Kidney (tissue), 14 donors: ENCODE measurements around the gene CORO1C. TPM values are rescaled to one million over a fixed set of nuclear protein-coding genes. Genes with fewer than 3 reads are reported as not detected.
A peak's percentile ranks its signal among the peaks of the same experiment; 100 is the strongest.

ENCODE experiments used
- DNase-seq, 5 donors: peaks; one replicate each; pipeline ENCODE4 v3.0.0-alpha.2; 2013 to 2020
- FAIRE-seq: peaks from 2 replicates; lab custom pipeline; 2012; peaks lifted over from hg19 to GRCh38; lab: Jason Lieb, UNC
- H3K27ac ChIP-seq, 2 donors: one replicate each; pipeline ENCODE4 v1.7.0; 2013; ENCODE audit warnings: low read depth in 2 of 2, low read length in 2 of 2, inconsistent platforms in 1 of 2
- H3K27me3 ChIP-seq: one replicate; pipeline ENCODE4 v1.7.1; 2013; ENCODE audit warnings: low read length, inconsistent platforms; ENCODE audit not compliant: control insufficient read depth, insufficient read depth
- H3K36me3 ChIP-seq, 3 donors: one replicate each; pipeline versions ENCODE4 v1.7.0 to v1.7.1; 2013; ENCODE audit warnings: low read length in 3 of 3, control low read depth in 1 of 3, inconsistent platforms in 1 of 3; ENCODE audit not compliant: insufficient read depth in 3 of 3, control insufficient read depth in 2 of 3
- H3K4me1 ChIP-seq, 3 donors: one replicate each; pipeline versions ENCODE4 v1.7.0 to v1.7.1; 2013; ENCODE audit warnings: low read length in 3 of 3, inconsistent platforms in 1 of 3, low read depth in 1 of 3; ENCODE audit not compliant: control insufficient read depth in 2 of 3, insufficient read depth in 2 of 3
- H3K4me3 ChIP-seq, 3 donors: one replicate each; pipeline versions ENCODE4 v1.7.0 to v1.8.1; 2013; ENCODE audit warnings: low read length in 3 of 3, control low read depth in 1 of 3, inconsistent platforms in 1 of 3
- H3K9ac ChIP-seq, 3 donors: one replicate each; pipeline versions ENCODE4 v1.7.0 to v1.7.1; 2013; ENCODE audit warnings: low read length in 3 of 3, control low read depth in 1 of 3, inconsistent platforms in 1 of 3
- H3K9me3 ChIP-seq, 3 donors: one replicate each; pipeline versions ENCODE4 v1.7.0 to v1.7.1; 2013; ENCODE audit warnings: low read length in 3 of 3, control low read depth in 1 of 3, inconsistent platforms in 1 of 3; ENCODE audit not compliant: control insufficient read depth in 2 of 3, insufficient read depth in 1 of 3
- intact Hi-C: fragments of 100-400 bp; cut with DNase I; formaldehyde crosslinking; loops from one replicate; pipeline ENCODE4 v1.11.1; 2022
- polyA plus RNA-seq: library from polyadenylated mRNA; stranded (reverse); fragments of 350-450 nt; fragmentation: Illumina TruSeq; extraction: RNeasy Lipid Tissue Mini Kit (QIAGEN cat#74804); gene quantifications from one replicate; pipeline ENCODE4 v1.2.3, GENCODE V29; 2014; ENCODE audit warnings: low read depth, low replicate concordance; ENCODE audit not compliant: insufficient read depth
- total RNA-seq: library from RNA; stranded (reverse); fragmentation: NEBNext Ultra II Directional; extraction: Animal tissue kit (Norgen Biotek cat#: 25700); gene quantifications from one replicate; pipeline ENCODE4 v1.2.1, GENCODE V29; 2021
- TF ChIP-seq, protein P1 (sequence below): IDR thresholded peaks from 3 replicates; pipeline ENCODE4 v1.5.1; 2012; ENCODE audit warnings: mild to moderate bottlenecking, moderate library complexity, borderline replicate concordance; ENCODE audit not compliant: insufficient read depth; ENCODE audit errors: extremely low read depth
- donor health status: control.
- donor health status: control.
- donor health status: control.
- donor health status: control.
- donor health status: control.
- donor health status: DM: yes; HTN: yes; CAD: no.
- donor health status: Normal renal cell carcinoma (clear cell type).

The CORO1C gene
- total and polyA plus RNA-seq, 2 donors from 2014 or later, result 16.6 to 104 TPM

DNA sequence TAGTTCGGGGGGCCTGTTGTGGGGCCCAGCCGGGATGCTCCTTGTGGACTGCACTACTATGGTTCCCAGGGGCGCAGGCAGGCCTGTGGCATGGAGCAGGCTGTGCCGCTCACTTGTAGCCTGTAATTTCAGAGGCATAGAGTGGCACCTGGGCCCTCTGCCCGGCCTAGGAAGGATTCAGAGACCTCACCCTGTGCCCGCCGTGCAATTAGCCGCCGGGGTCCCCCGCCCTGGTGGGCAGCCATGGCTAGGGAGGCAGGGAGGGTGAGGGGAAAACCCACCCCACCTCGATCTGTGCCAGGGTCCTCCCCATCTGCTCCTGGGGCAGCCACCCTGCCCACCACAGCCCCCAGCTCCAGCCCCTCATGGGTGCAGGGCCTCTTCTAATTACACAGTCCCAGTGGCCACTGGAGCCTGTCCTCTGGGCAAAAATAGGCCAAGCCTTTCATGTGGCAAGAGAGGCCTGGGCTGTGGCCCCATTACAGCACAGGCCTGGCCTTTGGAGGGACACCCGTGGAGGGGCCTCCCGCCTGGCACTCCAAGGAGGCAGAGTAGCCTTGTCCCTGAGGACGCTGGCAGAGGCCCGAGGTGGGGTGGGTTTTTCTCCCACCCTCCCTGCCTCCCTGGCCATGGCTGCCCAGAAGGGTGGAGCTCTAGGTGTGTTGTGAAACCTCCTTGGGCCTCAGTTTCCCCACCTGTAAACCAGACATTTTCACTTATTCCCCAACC, 128.2 kb downstream of the CORO1C start:
- DNase-seq (peak in 1 of 5 donors; percentile 56), FAIRE-seq (no peak)
- H3K27ac ChIP-seq, result no peak overlapping the region
- no peaks in the 10 kb centered on the region for H3K4me1 ChIP-seq
- TF ChIP-seq, protein P1, sequence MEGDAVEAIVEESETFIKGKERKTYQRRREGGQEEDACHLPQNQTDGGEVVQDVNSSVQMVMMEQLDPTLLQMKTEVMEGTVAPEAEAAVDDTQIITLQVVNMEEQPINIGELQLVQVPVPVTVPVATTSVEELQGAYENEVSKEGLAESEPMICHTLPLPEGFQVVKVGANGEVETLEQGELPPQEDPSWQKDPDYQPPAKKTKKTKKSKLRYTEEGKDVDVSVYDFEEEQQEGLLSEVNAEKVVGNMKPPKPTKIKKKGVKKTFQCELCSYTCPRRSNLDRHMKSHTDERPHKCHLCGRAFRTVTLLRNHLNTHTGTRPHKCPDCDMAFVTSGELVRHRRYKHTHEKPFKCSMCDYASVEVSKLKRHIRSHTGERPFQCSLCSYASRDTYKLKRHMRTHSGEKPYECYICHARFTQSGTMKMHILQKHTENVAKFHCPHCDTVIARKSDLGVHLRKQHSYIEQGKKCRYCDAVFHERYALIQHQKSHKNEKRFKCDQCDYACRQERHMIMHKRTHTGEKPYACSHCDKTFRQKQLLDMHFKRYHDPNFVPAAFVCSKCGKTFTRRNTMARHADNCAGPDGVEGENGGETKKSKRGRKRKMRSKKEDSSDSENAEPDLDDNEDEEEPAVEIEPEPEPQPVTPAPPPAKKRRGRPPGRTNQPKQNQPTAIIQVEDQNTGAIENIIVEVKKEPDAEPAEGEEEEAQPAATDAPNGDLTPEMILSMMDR, result no peak
- no peaks in the 10 kb centered on the region for H3K9me3 ChIP-seq
- intact Hi-C loops, result no loop called here
- H3K9ac ChIP-seq, result no peak overlapping the region
- no peaks in the 10 kb centered on the region for H3K27me3 ChIP-seq
- H3K36me3 ChIP-seq, result no peaks in the 10 kb centered on the region
- no peak overlapping the region for H3K4me3 ChIP-seq

DNA sequence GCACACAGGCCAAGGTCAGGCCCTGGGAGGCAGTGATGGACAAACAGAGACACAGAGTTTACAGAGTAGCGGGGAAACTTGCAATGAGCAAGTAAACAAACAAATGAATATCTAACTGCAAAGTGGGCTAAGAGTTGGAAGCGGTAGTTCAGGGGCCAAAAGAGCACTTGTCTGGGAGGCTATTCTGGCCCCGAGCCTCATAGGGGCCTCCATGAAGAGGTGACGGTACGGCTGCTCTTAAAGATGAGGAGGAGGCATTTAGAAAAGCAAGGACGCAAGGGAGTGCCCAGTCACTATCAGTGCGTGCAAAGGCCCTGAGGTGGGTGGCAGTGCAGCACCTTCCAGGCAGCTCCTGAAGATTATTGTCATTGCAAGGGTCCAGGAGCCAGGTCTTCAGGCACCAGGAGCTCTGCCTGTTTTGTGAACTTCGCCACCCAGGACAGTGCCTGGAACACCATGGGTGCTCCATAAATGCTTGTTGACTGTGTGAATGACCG, 129.1 kb downstream of the CORO1C start:
- Histone ChIP-seq H3K27ac (no peak overlapping the region), H3K4me1 (no peaks in the 10 kb centered on the region), H3K36me3 (no peaks in the 10 kb centered on the region), H3K9ac (no peak overlapping the region), H3K9me3 (no peaks in the 10 kb centered on the region), H3K4me3 (no peak overlapping the region), H3K27me3 (no peaks in the 10 kb centered on the region)
- DNase-seq, result no peak
- intact Hi-C loops, result no loop called here
- TF ChIP-seq, protein P1, result no peak
- no peak for FAIRE-seq

DNA sequence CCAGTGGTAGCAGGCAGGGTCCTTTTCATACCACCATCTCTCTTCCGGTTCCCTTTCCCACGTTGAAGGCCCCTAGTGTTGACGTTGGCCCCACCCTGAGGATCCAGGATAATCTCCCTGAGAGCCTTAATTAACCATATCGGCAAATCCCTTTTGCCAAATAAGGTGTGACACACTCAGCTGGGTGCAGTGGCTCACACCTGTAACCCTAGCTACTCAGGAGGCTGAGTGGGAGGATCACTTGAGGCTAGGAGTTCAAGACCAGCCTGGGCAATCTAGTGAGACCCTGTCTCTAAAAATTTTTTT, 130.7 kb downstream of the CORO1C start:
- intact Hi-C loops, result no loop called here
- H3K4me1 ChIP-seq, result no peaks in the 10 kb centered on the region
- no peaks in the 10 kb centered on the region for H3K27me3 ChIP-seq
- DNase-seq, result no peak
- H3K27ac ChIP-seq, result no peak overlapping the region
- no peak overlapping the region for H3K4me3 ChIP-seq
- TF ChIP-seq, protein P1, result no peak
- no peak for FAIRE-seq
- H3K9ac ChIP-seq, result no peak overlapping the region
- H3K36me3 ChIP-seq, result no peaks in the 10 kb centered on the region
- no peaks in the 10 kb centered on the region for H3K9me3 ChIP-seq
